GM12878 (cell line): ENCODE measurements around the gene ZNF850. TPM values are rescaled to one million over a fixed set of nuclear protein-coding genes. Genes with fewer than 3 reads are reported as not detected.

Source experiments
- BMI1 ChIP-seq: fragments of 450-650 bp; IDR thresholded peaks from 2 replicates; pipeline ENCODE4 v1.6.1; 2016; ENCODE audit warnings: mild to moderate bottlenecking, moderate library complexity, borderline replicate concordance
- CHD2 ChIP-seq: IDR thresholded peaks from 2 replicates; pipeline ENCODE4 v1.6.1; 2011; ENCODE audit warnings: low read depth, low read length, improper control_type of control experiment, borderline replicate concordance
- DPF2 ChIP-seq: fragments of 450-650 bp; IDR thresholded peaks from 2 replicates; pipeline ENCODE4 v1.6.1; 2017; ENCODE audit warnings: mild to moderate bottlenecking
- EGR1 ChIP-seq, 2 experiments: IDR thresholded peaks; 1 replicate in 1 of 2; 2 replicates in 1 of 2; pipeline ENCODE4 v1.6.1; 2011 to 2012; ENCODE audit warnings: low read depth in 2 of 2, low read length in 2 of 2, borderline replicate concordance in 1 of 2, mild to moderate bottlenecking in 1 of 2, moderate library complexity in 1 of 2
- FOXM1 ChIP-seq: IDR thresholded peaks from 2 replicates; pipeline ENCODE4 v1.6.1; 2012; ENCODE audit warnings: low read depth, mild to moderate bottlenecking, inconsistent platforms, low read length, moderate library complexity
- GATAD2B ChIP-seq: fragments of 450-650 bp; conservative IDR thresholded peaks from 2 replicates; pipeline ENCODE4 v1.6.1; 2017; ENCODE audit warnings: low read depth, mild to moderate bottlenecking, moderate library complexity
- HDGF ChIP-seq: fragments of 450-650 bp; IDR thresholded peaks from 2 replicates; pipeline ENCODE4 v1.6.1; 2016; ENCODE audit warnings: antibody characterized with exemption
- IKZF2 ChIP-seq, 2 experiments: fragments of 450-650 bp; IDR thresholded peaks; 2 replicates each; pipeline ENCODE4 v1.6.1; 2017; ENCODE audit warnings: mild to moderate bottlenecking in 2 of 2, moderate library complexity in 2 of 2
- IRF4 ChIP-seq: IDR thresholded peaks from 2 replicates; pipeline ENCODE4 v1.6.1; 2011; ENCODE audit warnings: low read depth, low read length
- KAT2A ChIP-seq: conservative IDR thresholded peaks from 2 replicates; pipeline ENCODE4 v1.6.1; 2011; ENCODE audit warnings: low read depth, low read length; ENCODE audit not compliant: control insufficient read depth
- MTA2 ChIP-seq: fragments of 450-650 bp; IDR thresholded peaks from 2 replicates; pipeline ENCODE4 v1.6.1; 2016; ENCODE audit warnings: low read depth, mild to moderate bottlenecking, moderate library complexity
- MTA3 ChIP-seq: IDR thresholded peaks from 2 replicates; pipeline ENCODE4 v1.6.1; 2012; ENCODE audit warnings: low read length, inconsistent platforms, borderline replicate concordance
- NFIC ChIP-seq: IDR thresholded peaks from 2 replicates; pipeline ENCODE4 v1.6.1; 2012; ENCODE audit warnings: low read depth, mild to moderate bottlenecking, inconsistent platforms, low read length, moderate library complexity
- RAD21 ChIP-seq: IDR thresholded peaks from 2 replicates; pipeline ENCODE4 v1.6.1; 2011; ENCODE audit warnings: mild to moderate bottlenecking, low read depth, low read length, moderate library complexity; ENCODE audit not compliant: insufficient read depth
- RAD51 ChIP-seq: fragments of 450-650 bp; IDR thresholded peaks from 2 replicates; pipeline ENCODE4 v1.6.1; 2016; ENCODE audit warnings: moderate library complexity, mild to moderate bottlenecking, inconsistent platforms
- RB1 ChIP-seq: fragments of 450-650 bp; formaldehyde crosslinking; IDR thresholded peaks from 2 replicates; pipeline ENCODE4 v1.6.1; 2017; ENCODE audit warnings: mild to moderate bottlenecking, borderline replicate concordance
- RFX5 ChIP-seq: IDR thresholded peaks from 2 replicates; pipeline ENCODE4 v1.6.1; 2011; ENCODE audit warnings: low read depth, low read length, improper control_type of control experiment
- STAT1 ChIP-seq: fragments of 450-650 bp; conservative IDR thresholded peaks from 2 replicates; pipeline ENCODE4 v1.6.1; 2014; ENCODE audit warnings: antibody characterized with exemption, mild to moderate bottlenecking
- STAT3 ChIP-seq: IDR thresholded peaks from 2 replicates; pipeline ENCODE4 v1.6.1; 2011; ENCODE audit warnings: low read depth, low read length, improper control_type of control experiment
- SUPT20H ChIP-seq: IDR thresholded peaks from 2 replicates; pipeline ENCODE4 v1.6.1; 2011; ENCODE audit warnings: low read depth, mild to moderate bottlenecking, low read length, moderate library complexity, borderline replicate concordance; ENCODE audit not compliant: control insufficient read depth
- TAF1 ChIP-seq: IDR thresholded peaks from 2 replicates; pipeline ENCODE4 v1.6.1; 2011; ENCODE audit warnings: mild to moderate bottlenecking, low read depth, low read length, borderline replicate concordance
- ZNF24 ChIP-seq: fragments of 450-650 bp; IDR thresholded peaks from 2 replicates; pipeline ENCODE4 v1.6.1; 2017; ENCODE audit warnings: antibody characterized with exemption, mild to moderate bottlenecking
- ZNF622 ChIP-seq: fragments of 450-650 bp; IDR thresholded peaks from 2 replicates; pipeline ENCODE4 v1.6.1; 2017; ENCODE audit warnings: mild to moderate bottlenecking, inconsistent platforms
- polyA plus RNA-seq, 11 experiments: library from polyadenylated mRNA; depleted of rRNA in 4 of 11; unstranded in 6 of 11; stranded (reverse) in 5 of 11; fragments of >200 nt; fragmentation: Nextera tagmentation in 4 of 11; fragmentation: Illumina TruSeq in 1 of 11; extraction: Ambion mirVana in 4 of 11; extraction: Trizol in 1 of 11; gene quantifications; 1 replicate in 1 of 11; 2 replicates in 10 of 11; pipeline versions ENCODE4 v1.2.1 to v1.2.3, GENCODE V29; 2011 to 2016; ENCODE audit warnings: inconsistent platforms in 2 of 11, missing spikeins in 2 of 11, low read depth in 1 of 11
- total RNA-seq, 4 experiments: library from RNA; depleted of rRNA in 3 of 4; stranded (reverse); fragments of >200 nt in 3 of 4; fragmentation: Illumina TruSeq in 1 of 4; extraction: Trizol in 1 of 4; gene quantifications; 2 replicates each; pipeline versions ENCODE4 v1.2.1 to v1.2.3, GENCODE V29; 2013 to 2021
- TF ChIP-seq, protein P1 (sequence below): fragments of 450-650 bp; IDR thresholded peaks from 2 replicates; pipeline ENCODE4 v1.6.1; 2017; ENCODE audit warnings: borderline replicate concordance
- TF ChIP-seq, protein P2 (sequence below): fragments of 450-650 bp; IDR thresholded peaks from 2 replicates; pipeline ENCODE4 v1.6.1; 2017; ENCODE audit warnings: low read depth, mild to moderate bottlenecking, moderate library complexity

Gene ZNF850
- total and polyA plus RNA-seq, 10 of the 15 experiments (the other 5 are each of a cell fraction or from before 2014, with no cell fraction given): 0.44 to 6.4 (median 2.5) TPM

DNA sequence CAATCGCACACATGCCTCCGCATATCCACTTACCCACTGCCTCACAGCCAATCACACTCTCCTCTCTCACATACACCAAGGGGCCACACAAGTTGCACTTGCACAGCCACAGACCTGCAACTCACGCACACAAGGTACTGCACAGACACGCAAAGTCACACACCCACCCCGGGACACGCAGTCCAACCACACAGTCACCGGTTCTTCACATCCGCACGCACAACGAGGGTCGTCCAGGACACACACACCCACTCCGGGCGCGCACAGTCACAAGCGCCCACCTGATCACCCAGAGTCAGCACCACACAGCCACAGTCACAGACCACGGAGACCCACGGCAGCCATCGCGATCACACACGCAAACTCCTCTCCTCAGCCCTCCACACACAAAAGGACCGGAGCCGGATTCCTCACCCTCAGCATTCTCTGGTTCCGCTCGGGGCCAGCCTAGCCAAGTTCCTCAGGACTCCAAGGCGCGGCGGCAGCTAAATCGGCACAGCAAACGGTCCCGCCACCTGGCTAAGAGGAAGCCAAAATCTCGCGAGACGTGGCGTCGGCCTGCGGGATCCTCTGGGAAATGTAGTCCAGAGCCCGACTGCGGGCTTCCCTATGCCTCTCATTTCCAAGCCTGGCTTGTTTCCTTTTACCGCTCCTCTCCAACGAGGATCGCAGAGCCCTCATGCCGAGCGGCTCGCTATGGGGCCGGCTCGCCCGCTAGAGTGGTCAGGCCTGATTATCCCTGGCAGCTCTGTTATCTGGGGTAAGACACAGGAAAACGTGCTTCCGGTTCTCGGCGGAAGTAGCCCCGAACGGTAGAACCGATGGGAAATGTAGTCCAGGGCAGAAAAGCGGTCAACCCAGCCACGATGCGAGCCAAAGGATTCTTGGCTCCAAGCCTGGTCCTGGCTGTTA lies at the start of gene ZNF850 (continued):
- TF ChIP-seq KAT2A (no peak), RFX5 (no peak), HDGF (peak; percentile 63; the same call in 1 of the 2 replicates), IKZF2 (IDR thresholded peaks at IDR 0.05) (no peak), MTA3 (no peak), IRF4 (no peak), DPF2 (no peak), GATAD2B (no peak), MTA2 (no peak), RAD21 (no peak), BMI1 (no peak), STAT1 (peak; percentile 95; the same call in 1 of the 2 replicates), STAT3 (no peak), FOXM1 (no peak), CHD2 (peak; percentile 99), RAD51 (no peak), SUPT20H (no peak), ZNF622 (no peak), EGR1 (IDR thresholded peaks at IDR 0.05; ENCODE audit: borderline replicate concordance in 1 of 2, low read depth in 2 of 2, low read length in 2 of 2) (peak in 1 of 2 experiments; percentile 22; a peak in 1 of 3 replicates), TAF1 (peak; percentile 44; the same call in 1 of the 2 replicates), ZNF24 (no peak), RB1 (peak; percentile 50; the same call in 1 of the 2 replicates), NFIC (no peak)
- TF ChIP-seq, protein P1, sequence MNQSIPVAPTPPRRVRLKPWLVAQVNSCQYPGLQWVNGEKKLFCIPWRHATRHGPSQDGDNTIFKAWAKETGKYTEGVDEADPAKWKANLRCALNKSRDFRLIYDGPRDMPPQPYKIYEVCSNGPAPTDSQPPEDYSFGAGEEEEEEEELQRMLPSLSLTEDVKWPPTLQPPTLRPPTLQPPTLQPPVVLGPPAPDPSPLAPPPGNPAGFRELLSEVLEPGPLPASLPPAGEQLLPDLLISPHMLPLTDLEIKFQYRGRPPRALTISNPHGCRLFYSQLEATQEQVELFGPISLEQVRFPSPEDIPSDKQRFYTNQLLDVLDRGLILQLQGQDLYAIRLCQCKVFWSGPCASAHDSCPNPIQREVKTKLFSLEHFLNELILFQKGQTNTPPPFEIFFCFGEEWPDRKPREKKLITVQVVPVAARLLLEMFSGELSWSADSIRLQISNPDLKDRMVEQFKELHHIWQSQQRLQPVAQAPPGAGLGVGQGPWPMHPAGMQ: peak; percentile 89
- TF ChIP-seq, protein P2, sequence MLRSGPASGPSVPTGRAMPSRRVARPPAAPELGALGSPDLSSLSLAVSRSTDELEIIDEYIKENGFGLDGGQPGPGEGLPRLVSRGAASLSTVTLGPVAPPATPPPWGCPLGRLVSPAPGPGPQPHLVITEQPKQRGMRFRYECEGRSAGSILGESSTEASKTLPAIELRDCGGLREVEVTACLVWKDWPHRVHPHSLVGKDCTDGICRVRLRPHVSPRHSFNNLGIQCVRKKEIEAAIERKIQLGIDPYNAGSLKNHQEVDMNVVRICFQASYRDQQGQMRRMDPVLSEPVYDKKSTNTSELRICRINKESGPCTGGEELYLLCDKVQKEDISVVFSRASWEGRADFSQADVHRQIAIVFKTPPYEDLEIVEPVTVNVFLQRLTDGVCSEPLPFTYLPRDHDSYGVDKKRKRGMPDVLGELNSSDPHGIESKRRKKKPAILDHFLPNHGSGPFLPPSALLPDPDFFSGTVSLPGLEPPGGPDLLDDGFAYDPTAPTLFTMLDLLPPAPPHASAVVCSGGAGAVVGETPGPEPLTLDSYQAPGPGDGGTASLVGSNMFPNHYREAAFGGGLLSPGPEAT: 0 out of 2 replicates have a peak, but pooled peaks have one; percentile 21
